NCI-H446 (cell line): ENCODE measurements around the gene TAF11L13.

ENCODE experiments used
- DNase-seq, 2 experiments: peaks; one replicate each; lab custom pipeline; 2025; lab: John Stamatoyannopoulos, UW

TAF11L13 gene

GRCh38 chr5:17679597-17680203 lies 47.8 kb downstream of the TAF11L13 start:
- DNase-seq: no peak

GRCh38 chr5:17680737-17681136 lies 48.8 kb downstream of the TAF11L13 start:
- DNase-seq: no peak
